DND-41 (cell line): Measurements from ENCODE around the gene TMEM63C.

Source experiments
- ATAC-seq: fragments of 200-7000 bp; cut with Tn5 transposase; 3 replicates; pipeline ENCODE4 v1.9.1; 2021; ENCODE audit warnings: low read depth; ENCODE audit not compliant: insufficient read depth
- DNase-seq: peaks from one replicate; pipeline ENCODE4 v3.0.0-alpha.2; 2020
- H2AFZ ChIP-seq: 2 replicates; pipeline ENCODE4 v1.6.0; 2012; ENCODE audit warnings: low read depth, low read length
- H3K27ac ChIP-seq: 2 replicates; pipeline ENCODE4 v1.5.1; 2012; ENCODE audit warnings: low read length, inconsistent platforms
- H3K27me3 ChIP-seq: fragments of 200-600 bp; sonication (generic); 2 replicates; pipeline ENCODE4 v1.6.0; 2012; ENCODE audit warnings: low read length, mild to moderate bottlenecking, inconsistent platforms; ENCODE audit not compliant: insufficient read depth, poor library complexity
- H3K36me3 ChIP-seq: 2 replicates; pipeline ENCODE4 v1.5.1; 2012; ENCODE audit warnings: low read length, inconsistent platforms; ENCODE audit not compliant: insufficient read depth
- H3K4me1 ChIP-seq: 2 replicates; pipeline ENCODE4 v1.5.1; 2012; ENCODE audit warnings: mild to moderate bottlenecking, low read length; ENCODE audit not compliant: insufficient read depth
- H3K4me2 ChIP-seq: 2 replicates; pipeline ENCODE4 v1.6.0; 2012; ENCODE audit warnings: mild to moderate bottlenecking, moderate library complexity, low read length, inconsistent platforms; ENCODE audit not compliant: insufficient read depth
- H3K4me3 ChIP-seq, 2 experiments: fragments of 200-600 bp in 1 of 2; shearing (Covaris generic) in 1 of 2; 2 replicates each; pipeline ENCODE4 v1.5.1; 2012 to 2016; ENCODE audit warnings: inconsistent platforms in 2 of 2, low read length in 2 of 2, mild to moderate bottlenecking in 2 of 2, low read depth in 1 of 2, moderate library complexity in 1 of 2
- H3K79me2 ChIP-seq: 2 replicates; pipeline ENCODE4 v1.6.0; 2012; ENCODE audit warnings: low read length, inconsistent platforms; ENCODE audit not compliant: insufficient read depth
- H3K9ac ChIP-seq: 2 replicates; pipeline ENCODE4 v1.6.0; 2012; ENCODE audit warnings: low read depth, mild to moderate bottlenecking, inconsistent platforms, low read length, moderate library complexity
- H3K9me3 ChIP-seq: 2 replicates; pipeline ENCODE4 v1.5.1; 2012; ENCODE audit warnings: low read length, moderate library complexity, mild to moderate bottlenecking, inconsistent platforms; ENCODE audit not compliant: insufficient read depth, severe bottlenecking
- H4K20me1 ChIP-seq: 2 replicates; pipeline ENCODE4 v1.6.0; 2012; ENCODE audit warnings: low read length; ENCODE audit not compliant: insufficient read depth
- EZH2 ChIP-seq: IDR thresholded peaks from 3 replicates; pipeline ENCODE4 v1.6.1; 2012; ENCODE audit warnings: borderline replicate concordance, low read depth, mild to moderate bottlenecking, moderate library complexity, low read length, inconsistent platforms; ENCODE audit not compliant: severe bottlenecking
- TF ChIP-seq, protein P1 (sequence below): IDR thresholded peaks from 2 replicates; pipeline ENCODE4 v1.5.1; 2012; ENCODE audit warnings: borderline replicate concordance, low read length, moderate library complexity, mild to moderate bottlenecking; ENCODE audit not compliant: poor library complexity, severe bottlenecking; ENCODE audit errors: extremely low read depth

Gene TMEM63C

DNA sequence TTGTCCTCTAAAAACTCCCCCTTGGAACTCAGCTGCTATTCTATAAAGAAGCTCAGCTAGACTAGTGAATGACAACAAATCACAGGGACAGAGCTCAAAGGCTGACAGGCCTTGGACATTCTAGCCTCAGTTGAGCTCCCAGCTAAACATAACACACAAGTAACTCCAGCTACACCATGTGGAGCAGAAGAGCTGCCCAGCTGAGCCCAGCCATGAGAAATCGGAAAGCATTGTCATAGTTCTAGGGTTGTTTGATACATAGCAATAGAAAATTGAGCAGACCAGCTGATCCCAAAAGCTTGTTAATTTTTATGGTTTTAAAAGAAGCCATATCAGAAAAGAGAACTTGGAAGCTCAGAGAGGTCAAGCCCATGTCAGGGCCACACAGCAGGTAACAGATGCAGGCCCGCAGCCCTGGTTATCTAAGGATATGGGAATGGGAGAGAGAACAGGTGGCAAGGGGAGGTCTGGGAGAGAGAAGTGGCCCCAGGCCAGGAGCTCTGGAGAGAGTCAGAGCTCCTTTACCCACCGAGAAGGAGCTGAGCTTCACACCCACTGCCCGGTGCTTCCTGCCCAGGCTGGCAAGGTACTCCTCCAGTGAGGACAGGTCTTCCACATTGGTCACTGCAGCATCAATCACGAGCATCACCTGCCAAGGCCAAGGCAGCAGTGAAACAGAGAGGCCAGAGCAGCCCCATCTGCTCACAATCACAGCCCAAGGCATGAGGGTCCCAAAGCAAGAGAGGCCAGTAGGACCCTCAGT is 86.5 kb downstream of the TMEM63C start:
- H3K4me3 ChIP-seq: no peak overlapping the region
- H2AFZ ChIP-seq: no peak overlapping the region
- H3K27ac ChIP-seq: no peak overlapping the region
- H3K4me1 ChIP-seq: peaks cover 19% of the 10 kb centered on the region
- no peaks in the 10 kb centered on the region for H3K9me3 ChIP-seq
- H3K4me2 ChIP-seq: no peak overlapping the region
- DNase-seq (no peak), ATAC-seq (no peak)
- H3K9ac ChIP-seq: no peak overlapping the region
- TF ChIP-seq, protein P1, sequence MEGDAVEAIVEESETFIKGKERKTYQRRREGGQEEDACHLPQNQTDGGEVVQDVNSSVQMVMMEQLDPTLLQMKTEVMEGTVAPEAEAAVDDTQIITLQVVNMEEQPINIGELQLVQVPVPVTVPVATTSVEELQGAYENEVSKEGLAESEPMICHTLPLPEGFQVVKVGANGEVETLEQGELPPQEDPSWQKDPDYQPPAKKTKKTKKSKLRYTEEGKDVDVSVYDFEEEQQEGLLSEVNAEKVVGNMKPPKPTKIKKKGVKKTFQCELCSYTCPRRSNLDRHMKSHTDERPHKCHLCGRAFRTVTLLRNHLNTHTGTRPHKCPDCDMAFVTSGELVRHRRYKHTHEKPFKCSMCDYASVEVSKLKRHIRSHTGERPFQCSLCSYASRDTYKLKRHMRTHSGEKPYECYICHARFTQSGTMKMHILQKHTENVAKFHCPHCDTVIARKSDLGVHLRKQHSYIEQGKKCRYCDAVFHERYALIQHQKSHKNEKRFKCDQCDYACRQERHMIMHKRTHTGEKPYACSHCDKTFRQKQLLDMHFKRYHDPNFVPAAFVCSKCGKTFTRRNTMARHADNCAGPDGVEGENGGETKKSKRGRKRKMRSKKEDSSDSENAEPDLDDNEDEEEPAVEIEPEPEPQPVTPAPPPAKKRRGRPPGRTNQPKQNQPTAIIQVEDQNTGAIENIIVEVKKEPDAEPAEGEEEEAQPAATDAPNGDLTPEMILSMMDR: no peak
- no peak for TF ChIP-seq EZH2
- 0 out of 2 replicates have a peak, but pooled peaks cover 2% of the 10 kb centered on the region for H4K20me1 ChIP-seq
- peaks cover 2% of the 10 kb centered on the region for H3K27me3 ChIP-seq
- H3K79me2 ChIP-seq: no peaks in the 10 kb centered on the region
- H3K36me3 ChIP-seq: no peaks in the 10 kb centered on the region

DNA sequence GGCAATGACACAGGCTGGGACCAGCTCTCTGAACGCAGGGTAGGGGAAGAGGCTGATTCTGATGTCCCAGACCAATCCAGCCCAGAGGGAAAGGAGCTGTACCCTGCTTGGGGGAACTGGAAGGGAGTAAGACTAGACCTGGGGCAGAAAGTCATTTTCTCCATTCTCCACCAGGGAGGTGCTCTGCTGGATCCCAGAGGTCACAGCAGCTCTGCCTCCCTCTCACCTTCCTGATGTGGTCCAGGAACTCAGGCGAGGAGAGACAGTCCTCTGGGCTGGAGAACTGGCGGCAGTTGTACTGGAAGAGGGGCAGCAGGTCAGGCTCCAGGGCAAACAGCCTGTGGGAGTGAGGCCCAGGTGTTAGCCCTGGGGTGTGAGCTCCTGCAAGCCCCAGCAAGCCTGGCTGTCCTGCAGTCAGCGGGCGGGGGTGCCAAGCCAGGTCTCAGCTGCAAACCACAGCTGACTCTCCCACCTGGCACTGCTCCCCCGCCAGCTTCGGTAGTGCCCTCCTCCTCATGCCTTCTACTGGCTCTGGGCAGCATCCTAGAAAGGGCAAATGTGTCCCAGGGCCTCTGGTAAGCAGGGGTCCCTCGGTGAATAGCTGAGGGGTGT is 87.5 kb downstream of the TMEM63C start:
- Histone ChIP-seq H3K27me3 (no peaks in the 10 kb centered on the region), H2AFZ (peak overlapping the region; percentile 33; the same call in 1 of the 2 replicates), H3K27ac (no peak overlapping the region), H3K9me3 (no peaks in the 10 kb centered on the region), H3K4me2 (no peak overlapping the region), H3K4me3 (no peak overlapping the region), H4K20me1 (0 out of 2 replicates have a peak, but pooled peaks cover 2% of the 10 kb centered on the region), H3K79me2 (no peaks in the 10 kb centered on the region), H3K9ac (no peak overlapping the region), H3K36me3 (no peaks in the 10 kb centered on the region), H3K4me1 (peaks cover 19% of the 10 kb centered on the region)
- DNase-seq (peak; percentile 54), ATAC-seq (peak; percentile 70)
- TF ChIP-seq, protein P1: no peak
- TF ChIP-seq EZH2: no peak

DNA sequence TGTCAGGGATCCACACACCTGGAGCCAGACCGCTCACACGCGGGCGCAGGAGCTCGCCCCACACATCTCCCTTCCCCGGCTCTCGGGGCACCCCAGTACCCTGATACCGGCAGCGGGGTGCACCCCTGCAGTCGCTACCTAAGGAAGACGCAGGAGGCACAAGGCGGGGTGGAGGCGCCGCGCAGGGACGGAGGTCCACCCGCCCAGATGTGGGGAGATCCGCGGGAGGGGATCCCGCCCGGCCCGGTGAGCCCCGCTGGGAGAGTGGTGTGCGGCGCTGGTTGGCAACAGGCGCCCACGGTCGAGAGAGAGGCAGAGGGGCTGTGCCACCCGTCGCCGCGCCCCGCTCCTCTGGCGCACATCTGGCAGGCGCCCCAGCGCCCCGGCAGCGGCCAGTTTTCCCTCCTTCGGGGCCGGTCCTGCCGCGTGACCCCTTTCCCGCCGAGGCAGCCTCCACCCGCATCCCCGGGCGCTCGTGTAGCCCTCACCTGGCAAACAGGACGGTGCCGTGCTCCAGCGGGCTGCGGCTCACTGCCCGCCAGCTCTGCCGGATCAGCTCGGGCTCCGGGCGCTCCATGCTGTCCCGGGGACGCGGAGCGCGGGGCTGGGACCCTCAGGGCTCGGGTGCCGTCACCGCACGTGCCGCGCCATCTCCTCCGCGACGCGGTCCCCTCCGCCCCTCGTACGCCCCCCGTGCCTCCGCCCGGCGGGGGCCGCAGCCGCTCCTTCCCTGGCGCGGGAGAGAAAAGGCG is 88.9 kb downstream of the TMEM63C start:
- peaks cover 19% of the 10 kb centered on the region for H3K4me1 ChIP-seq
- peak overlapping the region; percentile 26; the same call in 1 of the 2 replicates for H3K4me2 ChIP-seq
- TF ChIP-seq EZH2: no peak
- TF ChIP-seq, protein P1: no peak
- H3K27me3 ChIP-seq: no peaks in the 10 kb centered on the region
- no peaks in the 10 kb centered on the region for H4K20me1 ChIP-seq
- no peak overlapping the region for H2AFZ ChIP-seq
- H3K36me3 ChIP-seq: no peaks in the 10 kb centered on the region
- H3K27ac ChIP-seq: no peak overlapping the region
- H3K9me3 ChIP-seq: no peaks in the 10 kb centered on the region
- H3K4me3 ChIP-seq: no peak overlapping the region
- no peak for DNase-seq
- ATAC-seq: no peak
- no peaks in the 10 kb centered on the region for H3K79me2 ChIP-seq
- no peak overlapping the region for H3K9ac ChIP-seq
